Mesenchymal stem cell (in vitro differentiated cells and primary cell): Measurements from ENCODE around the gene SPRYD7. TPM values are rescaled to one million over a fixed set of nuclear protein-coding genes. Genes with fewer than 3 reads are reported as not detected.
A peak's percentile ranks its signal among the peaks of the same experiment; 100 is the strongest.

Experiments used
- DNase-seq: peaks from one replicate; pipeline ENCODE4 v3.0.0-alpha.2; 2013
- H2AFZ ChIP-seq: one replicate; pipeline ENCODE4 v1.6.1; 2013; ENCODE audit warnings: low read depth, mild to moderate bottlenecking, control low read depth, inconsistent platforms, low read length, moderate library complexity
- H2AK5ac ChIP-seq: 2 replicates; pipeline ENCODE4 v1.6.1; 2013; ENCODE audit warnings: low read length, moderate library complexity, mild to moderate bottlenecking, inconsistent platforms; ENCODE audit not compliant: severe bottlenecking
- H2BK120ac ChIP-seq: one replicate; pipeline ENCODE4 v1.6.1; 2013; ENCODE audit warnings: low read depth, mild to moderate bottlenecking, inconsistent platforms, low read length, moderate library complexity
- H2BK12ac ChIP-seq, 2 experiments: one replicate each; pipeline ENCODE4 v1.6.1; 2013; ENCODE audit warnings: inconsistent platforms in 2 of 2, low read length in 2 of 2, mild to moderate bottlenecking in 2 of 2, moderate library complexity in 2 of 2, control low read depth in 1 of 2
- H2BK15ac ChIP-seq: one replicate; pipeline ENCODE4 v1.6.1; 2013; ENCODE audit warnings: mild to moderate bottlenecking, low read depth, inconsistent platforms; ENCODE audit not compliant: poor library complexity, severe bottlenecking
- H2BK5ac ChIP-seq: 2 replicates; pipeline ENCODE4 v1.6.1; 2013; ENCODE audit warnings: low read depth, mild to moderate bottlenecking, low read length, control low read depth, inconsistent platforms; ENCODE audit not compliant: poor library complexity, severe bottlenecking
- H3K14ac ChIP-seq, 2 experiments: one replicate each; pipeline ENCODE4 v1.6.1; 2013; ENCODE audit warnings: inconsistent platforms in 2 of 2, low read length in 2 of 2, control low read depth in 1 of 2, mild to moderate bottlenecking in 1 of 2, moderate library complexity in 1 of 2
- H3K18ac ChIP-seq, 2 experiments: one replicate each; pipeline ENCODE4 v1.6.1; 2013; ENCODE audit warnings: inconsistent platforms in 2 of 2, low read length in 2 of 2, control low read depth in 1 of 2, low read depth in 1 of 2, mild to moderate bottlenecking in 1 of 2
- H3K23ac ChIP-seq, 2 experiments: one replicate each; pipeline ENCODE4 v1.6.1; 2013; ENCODE audit warnings: inconsistent platforms in 2 of 2, low read length in 2 of 2, mild to moderate bottlenecking in 2 of 2, moderate library complexity in 2 of 2, control low read depth in 1 of 2
- H3K27ac ChIP-seq: 2 replicates; pipeline ENCODE4 v1.5.1; 2013; ENCODE audit warnings: mild to moderate bottlenecking, moderate library complexity, low read length, control low read depth, inconsistent platforms; ENCODE audit not compliant: poor library complexity, severe bottlenecking
- H3K27me3 ChIP-seq, 2 experiments: 2 replicates each; pipeline versions ENCODE4 v1.6.1 to v1.7.0; 2013; ENCODE audit warnings: low read length in 2 of 2, mild to moderate bottlenecking in 2 of 2, moderate library complexity in 2 of 2, control low read depth in 1 of 2, inconsistent platforms in 1 of 2; ENCODE audit not compliant: control insufficient read depth in 1 of 2, insufficient read depth in 1 of 2
- H3K36me3 ChIP-seq, 2 experiments: 2 replicates each; pipeline versions ENCODE4 v1.6.1 to v1.7.0; 2013; ENCODE audit warnings: low read length in 2 of 2, control low read depth in 1 of 2, inconsistent platforms in 1 of 2, low read depth in 1 of 2, mild to moderate bottlenecking in 1 of 2; ENCODE audit not compliant: insufficient read depth in 2 of 2, control insufficient read depth in 1 of 2
- H3K4ac ChIP-seq, 2 experiments: one replicate each; pipeline ENCODE4 v1.6.1; 2013; ENCODE audit warnings: inconsistent platforms in 2 of 2, low read length in 2 of 2, mild to moderate bottlenecking in 2 of 2, moderate library complexity in 2 of 2, control low read depth in 1 of 2, low read depth in 1 of 2
- H3K4me1 ChIP-seq: 2 replicates; pipeline ENCODE4 v1.6.1; 2013; ENCODE audit warnings: low read depth, low read length, control low read depth; ENCODE audit not compliant: control insufficient read depth, insufficient read depth
- H3K4me2 ChIP-seq: 2 replicates; pipeline ENCODE4 v1.6.1; 2013; ENCODE audit warnings: low read length, mild to moderate bottlenecking, inconsistent platforms; ENCODE audit not compliant: poor library complexity, severe bottlenecking
- H3K4me3 ChIP-seq, 2 experiments: 2 replicates each; pipeline versions ENCODE4 v1.5.1 to v1.7.0; 2013; ENCODE audit warnings: low read length in 2 of 2, mild to moderate bottlenecking in 2 of 2, control low read depth in 1 of 2, low read depth in 1 of 2; ENCODE audit not compliant: insufficient read depth in 1 of 2
- H3K79me1 ChIP-seq: replicated peaks from 2 replicates; pipeline ENCODE4 v1.6.1; 2013; ENCODE audit warnings: mild to moderate bottlenecking, control low read depth, low read length, inconsistent platforms; ENCODE audit not compliant: poor library complexity, severe bottlenecking
- H3K9ac ChIP-seq: 2 replicates; pipeline ENCODE4 v1.7.0; 2013; ENCODE audit warnings: mild to moderate bottlenecking, low read length, moderate library complexity
- H3K9me3 ChIP-seq: 2 replicates; pipeline ENCODE4 v1.7.0; 2013; ENCODE audit warnings: mild to moderate bottlenecking, low read length; ENCODE audit not compliant: control insufficient read depth
- H4K8ac ChIP-seq: one replicate; pipeline ENCODE4 v1.6.1; 2013; ENCODE audit warnings: inconsistent platforms, mild to moderate bottlenecking, low read length, moderate library complexity
- H4K91ac ChIP-seq: one replicate; pipeline ENCODE4 v1.6.1; 2013; ENCODE audit warnings: mild to moderate bottlenecking, low read length, inconsistent platforms
- whole genome bisulfite sequencing: methylation state at CpG from one replicate; pipeline ENCODE4 v1.1.7; 2013; ENCODE audit warnings: mixed read lengths; 5-methylcytosine and 5-hydroxymethylcytosine counted together
- polyA plus RNA-seq, 2 experiments: library from polyadenylated mRNA; stranded (reverse); fragments of 200-250 nt; gene quantifications; one replicate each; pipeline ENCODE4 v1.2.3, GENCODE V29; 2013

The SPRYD7 gene
- polyA plus RNA-seq (2013, experiment 1 of 2), result 14.3 TPM
- polyA plus RNA-seq (2013, experiment 2 of 2), result 15.1 TPM

DNA sequence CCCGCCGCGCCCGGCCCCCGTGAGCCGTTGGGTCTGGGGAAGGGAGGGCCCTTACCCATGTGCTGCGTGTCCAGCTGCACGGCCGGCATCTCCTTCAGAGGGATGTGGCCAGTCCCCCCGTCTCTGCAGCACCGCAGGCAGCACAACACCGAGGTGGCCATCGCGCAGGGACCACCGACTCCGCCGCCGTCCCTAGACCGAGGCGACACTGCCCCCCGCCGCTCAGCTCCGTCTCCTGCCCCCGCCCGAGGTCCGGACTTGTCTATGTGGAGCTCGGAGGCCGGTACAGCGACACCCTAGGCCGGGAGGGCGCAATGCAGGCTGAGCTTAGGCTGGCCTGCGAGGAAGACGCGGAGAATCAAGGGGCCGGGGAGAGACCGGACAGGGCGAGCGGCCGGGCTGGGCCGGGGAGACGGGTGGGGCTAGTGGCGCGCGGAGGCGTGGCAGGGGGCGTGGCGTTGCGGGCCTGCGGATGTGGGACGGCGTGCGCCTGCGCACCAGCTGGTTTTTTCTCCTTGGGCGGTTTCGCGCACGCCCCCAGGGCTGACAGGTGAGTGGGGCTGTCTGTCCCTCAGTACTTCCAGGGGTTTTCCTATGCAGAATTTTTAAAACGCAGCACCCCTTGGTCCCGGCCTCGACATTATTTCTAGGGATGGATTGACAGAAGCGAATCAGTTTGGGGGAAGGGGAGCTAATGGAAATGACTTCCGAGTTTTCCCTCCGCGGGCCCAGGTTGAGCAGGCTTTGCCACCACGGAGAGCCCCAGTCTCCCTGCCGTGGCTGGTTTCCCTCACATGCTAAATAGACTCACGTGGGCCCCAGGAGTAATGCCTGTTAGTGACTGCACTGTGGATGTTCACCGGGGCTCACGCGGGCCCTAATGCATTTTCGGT lies at the start of gene SPRYD7:
Gene SPRYD7, minus strand, starts transcription at position 266 of the 893 bp plus-strand sequence. Its CDS starts 105 bp downstream, at position 161.
- Histone ChIP-seq H2BK120ac (peak within 1 kb of the TSS; percentile 85), H3K79me1 (peaks cover 17% of the 10 kb centered on the region), H2AK5ac (no peak within 1 kb of the TSS), H3K27ac (peak within 1 kb of the TSS; percentile 53), H3K9ac (peak within 1 kb of the TSS; percentile 85), H2BK15ac (peak within 1 kb of the TSS; percentile 98), H3K4me1 (peaks cover 4% of the 10 kb centered on the region), H3K23ac (peak within 1 kb of the TSS in 1 of 2 experiments; percentile 47), H3K27me3 (no peaks in the 10 kb centered on the region), H3K4me3 (peak within 1 kb of the TSS; percentile 93 to 98), H3K9me3 (no peaks in the 10 kb centered on the region), H3K4ac (peak within 1 kb of the TSS; percentile 82 to 100), H4K8ac (peak within 1 kb of the TSS; percentile 91), H3K4me2 (peak within 1 kb of the TSS; percentile 84), H2AFZ (peak within 1 kb of the TSS; percentile 96), H3K36me3 (peaks cover 0 to 6% of the 10 kb centered on the region in 2 experiments), H3K14ac (peak within 1 kb of the TSS; percentile 36 to 78), H2BK12ac (peak within 1 kb of the TSS; percentile 77 to 93), H2BK5ac (peak within 1 kb of the TSS; percentile 32), H3K18ac (peak within 1 kb of the TSS; percentile 89 to 99), H4K91ac (peak within 1 kb of the TSS; percentile 94)
- DNase-seq, result peak; percentile 98
- under 1% methylated on average over 63 of the region's 71 CpGs for WGBS

GRCh38 chr13:49985129-49985528 lies 49.0 kb upstream of the SPRYD7 start:
- no peak overlapping the region for H3K4ac ChIP-seq
- DNase-seq, result no peak
- no peak overlapping the region for H3K9ac ChIP-seq
- H3K36me3 ChIP-seq, result peaks cover 0 to 65% of the 10 kb centered on the region in 2 experiments
- no peaks in the 10 kb centered on the region for H3K79me1 ChIP-seq
- H2AK5ac ChIP-seq, result no peak overlapping the region
- no peak overlapping the region for H2BK5ac ChIP-seq
- no peak overlapping the region for H2BK120ac ChIP-seq
- no peaks in the 10 kb centered on the region for H3K9me3 ChIP-seq
- no peak overlapping the region for H2AFZ ChIP-seq
- H2BK12ac ChIP-seq, result no peak overlapping the region
- WGBS, result 100% methylated on average over 1 of the region's 2 CpGs
- H3K18ac ChIP-seq, result no peak overlapping the region
- H2BK15ac ChIP-seq, result no peak overlapping the region
- H3K27me3 ChIP-seq, result no peaks in the 10 kb centered on the region
- H3K4me2 ChIP-seq, result no peak overlapping the region
- no peaks in the 10 kb centered on the region for H3K4me1 ChIP-seq
- H4K8ac ChIP-seq, result no peak overlapping the region
- H3K23ac ChIP-seq, result no peak overlapping the region
- no peak overlapping the region for H3K4me3 ChIP-seq
- no peak overlapping the region for H4K91ac ChIP-seq
- no peak overlapping the region for H3K14ac ChIP-seq
- no peak overlapping the region for H3K27ac ChIP-seq

- H3K27me3 ChIP-seq, result no peaks in the 10 kb centered on the region
- H3K23ac ChIP-seq, result no peak overlapping the region
- H2AFZ ChIP-seq, result no peak overlapping the region
- H3K14ac ChIP-seq, result no peak overlapping the region
- H3K18ac ChIP-seq, result no peak overlapping the region
- no peak overlapping the region for H3K4me2 ChIP-seq
- no peak overlapping the region for H3K4ac ChIP-seq
- no peak overlapping the region for H2BK5ac ChIP-seq
- no peak overlapping the region for H2BK15ac ChIP-seq
- no peaks in the 10 kb centered on the region for H3K4me1 ChIP-seq
- H2AK5ac ChIP-seq, result no peak overlapping the region
- H3K9me3 ChIP-seq, result no peaks in the 10 kb centered on the region
- H3K9ac ChIP-seq, result no peak overlapping the region
- H3K4me3 ChIP-seq, result no peak overlapping the region
- no peak for DNase-seq
- H3K79me1 ChIP-seq, result no peaks in the 10 kb centered on the region
- H2BK12ac ChIP-seq, result no peak overlapping the region
- no peak overlapping the region for H4K91ac ChIP-seq
- H3K36me3 ChIP-seq, result peaks cover 0 to 35% of the 10 kb centered on the region in 2 experiments
- H2BK120ac ChIP-seq, result no peak overlapping the region
- no peak overlapping the region for H3K27ac ChIP-seq
- H4K8ac ChIP-seq, result no peak overlapping the region
Observed at GRCh38 chr13:49980266-49980665, 44.1 kb upstream of the SPRYD7 start.

DNA sequence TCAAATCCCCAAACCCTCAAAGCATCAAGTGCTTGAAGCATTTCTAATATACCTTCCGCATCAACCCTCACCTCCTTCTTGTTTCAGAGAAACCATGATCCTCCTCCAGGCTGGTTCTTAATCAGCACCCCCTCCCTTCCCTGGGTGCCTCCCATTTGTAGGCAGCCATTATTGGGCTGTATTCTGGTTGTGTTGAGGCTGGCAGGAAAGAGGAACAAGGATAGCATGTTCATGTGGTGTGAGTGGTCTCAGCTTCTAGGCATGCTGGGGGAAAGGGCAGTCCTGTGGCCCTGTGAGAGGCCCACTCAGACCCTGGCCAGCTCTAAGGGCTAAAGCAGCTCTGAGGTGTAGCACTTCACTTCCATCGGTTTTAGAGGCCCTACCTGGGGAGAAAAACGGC lies 41.9 kb upstream of the SPRYD7 start:
- 66% methylated on average over 3 of the region's 3 CpGs for WGBS
- H3K27ac ChIP-seq, result no peak overlapping the region
- H3K27me3 ChIP-seq, result no peaks in the 10 kb centered on the region
- H3K36me3 ChIP-seq, result peaks cover 0 to 46% of the 10 kb centered on the region in 2 experiments
- H3K4ac ChIP-seq, result no peak overlapping the region
- H2BK15ac ChIP-seq, result no peak overlapping the region
- peak overlapping the region in 1 of 2 experiments; percentile 16 for H3K18ac ChIP-seq
- no peak overlapping the region for H2BK120ac ChIP-seq
- H3K4me2 ChIP-seq, result no peak overlapping the region
- no peak overlapping the region for H4K8ac ChIP-seq
- DNase-seq, result no peak
- H2BK12ac ChIP-seq, result peak overlapping the region in 1 of 2 experiments; percentile 71
- no peak overlapping the region for H3K4me3 ChIP-seq
- H3K79me1 ChIP-seq, result no peaks in the 10 kb centered on the region
- H3K4me1 ChIP-seq, result no peaks in the 10 kb centered on the region
- no peaks in the 10 kb centered on the region for H3K9me3 ChIP-seq
- no peak overlapping the region for H2AFZ ChIP-seq
- no peak overlapping the region for H2AK5ac ChIP-seq
- H3K14ac ChIP-seq, result no peak overlapping the region
- H4K91ac ChIP-seq, result no peak overlapping the region
- H2BK5ac ChIP-seq, result no peak overlapping the region
- H3K23ac ChIP-seq, result no peak overlapping the region
- H3K9ac ChIP-seq, result no peak overlapping the region
